Left forelimb (tissue), 1 donor: ENCODE measurements around the gene AUNIP.

ENCODE experiments used
- DNase-seq: peaks from one replicate; pipeline ENCODE4 v3.0.0-alpha.2; 2018; ENCODE audit warnings: low spot score

Gene AUNIP

DNA sequence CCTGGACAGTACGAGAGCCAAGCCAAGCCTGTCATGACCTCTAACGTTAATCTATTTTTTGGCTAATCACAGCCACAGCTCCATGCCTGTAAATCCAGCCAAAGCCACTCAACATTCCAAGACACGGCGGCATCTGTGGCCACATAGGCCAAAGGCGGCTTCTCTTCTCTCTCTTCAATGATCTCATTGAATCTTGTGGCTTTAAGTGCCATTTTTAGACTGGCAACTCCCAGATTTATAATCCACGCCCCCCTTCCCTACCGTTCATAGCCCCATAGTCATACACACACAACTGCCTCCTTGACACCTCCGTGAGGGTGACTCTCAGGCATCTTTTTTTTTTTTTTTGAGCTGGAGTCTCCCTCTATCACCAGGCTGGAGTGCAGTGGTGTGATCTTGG is 64.9 kb downstream of the AUNIP start:
- no peak for DNase-seq

DNA sequence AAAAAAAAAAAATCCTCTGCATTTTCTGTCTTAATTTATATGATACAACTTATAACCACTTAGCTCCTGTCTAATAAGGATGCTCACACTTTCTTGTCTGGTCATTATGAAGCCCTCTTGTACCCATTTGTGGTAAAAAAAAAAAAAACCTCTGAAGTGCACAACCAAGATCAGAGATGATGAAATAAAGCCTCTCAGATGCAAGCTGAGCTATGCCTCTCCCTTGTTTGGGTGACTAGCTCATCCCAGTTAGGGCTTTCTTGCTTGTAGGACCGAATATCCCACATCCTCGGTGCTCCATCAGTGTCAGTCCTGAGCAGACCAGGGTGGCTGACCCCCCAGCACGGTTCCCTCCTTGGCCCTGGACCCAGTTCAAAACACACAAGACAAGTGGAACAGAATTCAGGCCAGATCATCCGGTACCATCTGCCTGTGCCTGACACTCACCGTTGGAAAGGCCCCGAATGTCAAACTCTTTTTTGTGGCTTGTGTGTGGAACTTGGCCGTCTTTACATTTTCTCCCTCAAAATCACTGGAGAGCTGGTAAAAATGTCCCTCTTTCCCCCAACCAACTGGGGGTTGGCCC is 65.6 kb downstream of the AUNIP start:
- no peak for DNase-seq

DNA sequence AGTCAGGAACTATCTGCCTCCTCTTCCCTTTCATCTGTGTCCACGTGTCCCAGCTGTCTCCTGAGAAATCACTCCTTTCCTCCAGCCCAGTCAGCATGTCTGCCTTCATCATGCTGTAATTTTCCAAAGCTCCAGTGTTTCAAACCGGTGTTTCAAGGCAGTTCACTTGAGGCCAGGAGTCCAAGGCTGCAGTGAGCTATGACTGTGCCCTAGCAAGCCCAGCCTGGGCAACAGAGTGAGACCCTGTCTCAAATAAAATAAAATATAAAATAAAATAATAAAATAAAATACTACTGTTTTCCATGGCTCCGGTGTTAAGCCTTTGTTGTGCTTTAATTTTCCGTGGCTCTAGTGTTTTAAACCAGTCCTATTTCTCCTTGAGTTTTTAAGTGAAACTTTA is 67.1 kb downstream of the AUNIP start:
- DNase-seq, result no peak

DNA sequence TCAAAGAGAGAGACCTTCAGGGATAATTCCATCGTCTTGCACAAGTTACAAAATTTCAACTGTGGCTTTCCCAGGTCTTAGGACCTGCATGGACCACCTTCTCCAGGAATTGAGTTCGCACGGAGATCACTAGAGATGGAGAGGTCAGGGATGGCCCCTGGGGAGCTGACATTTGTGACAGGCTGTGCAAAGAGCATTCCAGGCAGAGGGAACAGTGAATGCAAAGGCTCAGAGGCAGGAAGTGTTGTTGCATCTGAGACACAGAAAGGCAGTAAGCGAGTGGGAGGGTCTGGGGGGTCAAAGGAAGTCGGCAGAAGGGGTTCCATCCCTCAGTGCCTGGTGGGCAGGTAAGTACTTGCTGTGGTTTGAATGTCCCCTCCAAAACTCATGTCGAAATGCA is 68.8 kb downstream of the AUNIP start:
- DNase-seq, result no peak

DNA sequence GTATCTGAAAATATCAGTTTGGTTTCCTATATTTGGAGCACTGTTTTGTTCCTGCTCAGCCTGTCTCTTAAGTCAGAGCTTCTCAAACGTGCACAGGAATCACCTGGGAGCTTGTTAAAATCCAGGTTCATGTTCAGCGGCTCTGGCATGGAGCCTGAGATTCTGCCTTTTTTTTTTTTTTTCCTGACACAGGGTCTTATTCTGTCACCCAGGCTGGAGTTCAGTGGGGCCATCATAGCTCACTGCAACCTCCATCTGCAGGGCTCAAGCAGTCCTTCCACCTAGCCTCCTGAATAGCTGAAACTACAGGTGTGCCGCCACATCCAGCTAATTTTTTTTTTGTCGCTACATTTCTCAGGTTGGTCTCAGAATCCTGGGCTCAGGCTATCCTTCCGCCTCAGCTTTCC is 71.5 kb downstream of the AUNIP start:
- no peak for DNase-seq

DNA sequence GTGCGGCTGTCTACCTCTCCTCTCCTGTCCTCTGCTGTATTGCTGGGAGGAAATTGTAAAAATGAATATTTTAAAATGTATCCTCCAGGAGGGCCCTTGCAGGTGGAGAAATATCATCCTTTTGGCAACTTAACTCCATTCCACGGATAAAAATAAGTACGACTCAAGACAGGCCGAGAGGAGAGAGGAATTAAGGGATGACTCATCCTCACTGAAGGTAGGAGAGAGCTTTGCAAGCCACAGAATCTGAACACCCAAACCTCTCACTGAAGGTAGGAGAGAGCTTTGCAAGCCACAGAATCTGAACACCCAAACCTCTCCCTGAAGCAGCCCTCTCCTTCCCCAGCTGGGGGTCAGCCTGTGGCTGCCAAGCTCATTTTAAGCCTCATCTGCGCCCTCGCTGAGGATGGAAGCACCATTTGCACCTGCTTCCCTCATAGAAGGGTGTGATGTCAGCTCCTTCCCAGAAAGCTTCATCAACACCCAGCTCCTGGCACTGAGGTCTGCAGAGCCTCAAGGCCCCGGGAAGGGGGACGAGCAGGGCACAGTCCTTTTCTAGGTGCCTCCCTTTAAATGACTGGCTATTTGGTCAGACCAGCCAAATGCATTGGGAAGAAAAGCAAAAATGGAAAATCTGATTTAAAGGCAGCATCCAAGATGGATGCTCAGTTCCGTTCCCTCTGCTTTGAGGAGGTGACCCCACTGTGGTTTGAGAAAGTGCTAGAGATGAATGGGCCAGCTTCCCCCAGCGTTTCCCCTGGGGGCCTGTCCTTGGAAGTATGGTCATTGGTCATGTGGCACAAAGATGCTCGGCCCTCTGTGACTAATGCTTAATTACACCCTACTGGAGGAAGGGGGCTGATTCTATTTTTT is 72.1 kb downstream of the AUNIP start:
- DNase-seq, result no peak

DNA sequence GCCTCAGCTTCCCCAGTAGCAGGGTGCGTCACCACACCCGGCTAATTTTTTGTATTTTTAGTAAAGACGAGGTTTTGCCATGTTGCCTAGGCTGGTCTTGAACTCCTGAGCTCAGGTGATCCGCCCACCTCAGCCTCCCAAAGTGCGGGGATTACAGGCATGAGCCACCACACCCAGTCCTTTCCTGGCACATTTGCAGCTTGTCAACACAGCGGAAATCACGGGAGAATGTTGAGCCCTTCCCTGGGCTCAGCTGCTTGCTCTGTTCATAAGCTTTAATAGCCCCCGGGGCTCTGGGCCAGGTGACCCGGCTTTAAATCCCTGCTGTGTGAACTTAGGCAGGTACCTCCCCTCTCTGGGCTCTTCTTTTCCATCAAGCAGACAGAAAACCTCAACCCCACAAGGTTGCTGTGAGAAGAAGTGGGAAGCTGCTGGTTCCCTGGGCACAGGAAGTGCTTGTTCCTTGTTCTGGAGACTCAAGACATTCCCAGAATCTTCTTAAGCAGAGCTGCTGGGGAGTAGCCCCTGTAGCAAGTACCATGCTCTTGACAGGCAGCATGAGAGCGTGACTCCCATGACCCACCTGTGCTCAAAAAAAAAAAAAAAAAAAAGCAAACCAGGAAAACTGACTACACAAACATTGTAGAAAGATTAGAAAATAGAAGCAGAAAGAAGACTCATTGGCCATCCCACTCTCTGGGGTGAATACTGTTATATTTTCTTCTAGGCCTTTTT is 73.8 kb downstream of the AUNIP start:
- DNase-seq, result no peak

DNA sequence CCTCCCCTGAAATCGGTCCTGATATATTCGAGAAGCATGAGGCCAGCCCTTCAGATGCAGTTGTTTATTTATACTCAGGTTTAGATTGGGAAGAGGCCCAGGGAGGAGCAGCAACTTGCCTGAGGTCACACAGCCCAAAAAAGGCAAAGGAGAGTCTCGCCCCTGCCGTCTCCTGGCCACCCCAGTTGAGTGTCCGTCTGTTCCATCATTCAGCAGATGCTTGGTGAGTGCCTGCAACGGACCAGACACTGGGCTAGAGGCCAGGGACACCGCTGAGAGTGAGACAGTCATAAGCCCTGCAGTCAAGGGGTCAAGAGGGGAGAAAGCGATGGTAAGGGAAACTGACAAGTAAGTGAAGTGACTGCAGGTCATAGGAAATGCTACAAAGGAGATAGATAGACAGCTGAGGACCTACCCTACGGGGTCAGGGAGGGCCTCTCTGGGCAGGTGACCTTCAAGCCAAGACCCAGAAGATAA is 74.6 kb downstream of the AUNIP start:
- no peak for DNase-seq
